Fibroblast of skin of abdomen (primary cell): ENCODE measurements around the gene CCDC28A.

Experiments used
- DNase-seq: peaks from one replicate; pipeline ENCODE4 v3.0.0-alpha.2; 2013

The CCDC28A gene

GRCh38 chr6:138796771-138797170 lies 23.2 kb downstream of the CCDC28A start:
- no peak for DNase-seq

- DNase-seq, result no peak
These were observed 24.4 kb downstream of the CCDC28A start for GRCh38 chr6:138797806-138798446.

GRCh38 chr6:138800377-138801150 lies 27.0 kb downstream of the CCDC28A start:
- no peak for DNase-seq

GRCh38 chr6:138803331-138803730 lies 29.8 kb downstream of the CCDC28A start:
- no peak for DNase-seq

- peak; percentile 51 for DNase-seq
These were observed 30.3 kb downstream of the CCDC28A start for GRCh38 chr6:138803861-138804260.

- DNase-seq, result peak; percentile 84
These were observed 31.6 kb downstream of the CCDC28A start for GRCh38 chr6:138805016-138805765.

- no peak for DNase-seq
These were observed 33.3 kb downstream of the CCDC28A start for GRCh38 chr6:138806889-138807288.

- DNase-seq, result no peak
These were observed 36.1 kb downstream of the CCDC28A start for GRCh38 chr6:138809677-138810076.

- DNase-seq, result no peak
These were observed 38.3 kb downstream of the CCDC28A start for GRCh38 chr6:138811866-138812265.

GRCh38 chr6:138814179-138814834 lies 40.7 kb downstream of the CCDC28A start:
- no peak for DNase-seq

- no peak for DNase-seq
These were observed 41.7 kb downstream of the CCDC28A start for GRCh38 chr6:138815221-138815620.

GRCh38 chr6:138815797-138816528 lies 42.4 kb downstream of the CCDC28A start:
- peak; percentile 70 for DNase-seq

- peak; percentile 70 for DNase-seq
These were observed 44.2 kb downstream of the CCDC28A start for GRCh38 chr6:138817799-138818198.

- no peak for DNase-seq
These were observed 45.1 kb downstream of the CCDC28A start for GRCh38 chr6:138818496-138819194.

GRCh38 chr6:138821519-138821918 lies 48.0 kb downstream of the CCDC28A start:
- no peak for DNase-seq

GRCh38 chr6:138824482-138825144 lies 51.0 kb downstream of the CCDC28A start:
- no peak for DNase-seq

- DNase-seq, result no peak
These were observed 56.7 kb downstream of the CCDC28A start for GRCh38 chr6:138830248-138830647.

GRCh38 chr6:138832182-138832581 lies 58.6 kb downstream of the CCDC28A start:
- no peak for DNase-seq

GRCh38 chr6:138833816-138834539 lies 60.4 kb downstream of the CCDC28A start:
- DNase-seq, result no peak

- no peak for DNase-seq
These were observed 63.7 kb downstream of the CCDC28A start for GRCh38 chr6:138837246-138837645.
